ENCODE measurements around the gene SYT12. TPM values are rescaled to one million over a fixed set of nuclear protein-coding genes. Genes with fewer than 3 reads are reported as not detected.

The SYT12 gene
- polyA plus RNA-seq, 1 donor from 2014 or later, result 2.3 TPM

DNA sequence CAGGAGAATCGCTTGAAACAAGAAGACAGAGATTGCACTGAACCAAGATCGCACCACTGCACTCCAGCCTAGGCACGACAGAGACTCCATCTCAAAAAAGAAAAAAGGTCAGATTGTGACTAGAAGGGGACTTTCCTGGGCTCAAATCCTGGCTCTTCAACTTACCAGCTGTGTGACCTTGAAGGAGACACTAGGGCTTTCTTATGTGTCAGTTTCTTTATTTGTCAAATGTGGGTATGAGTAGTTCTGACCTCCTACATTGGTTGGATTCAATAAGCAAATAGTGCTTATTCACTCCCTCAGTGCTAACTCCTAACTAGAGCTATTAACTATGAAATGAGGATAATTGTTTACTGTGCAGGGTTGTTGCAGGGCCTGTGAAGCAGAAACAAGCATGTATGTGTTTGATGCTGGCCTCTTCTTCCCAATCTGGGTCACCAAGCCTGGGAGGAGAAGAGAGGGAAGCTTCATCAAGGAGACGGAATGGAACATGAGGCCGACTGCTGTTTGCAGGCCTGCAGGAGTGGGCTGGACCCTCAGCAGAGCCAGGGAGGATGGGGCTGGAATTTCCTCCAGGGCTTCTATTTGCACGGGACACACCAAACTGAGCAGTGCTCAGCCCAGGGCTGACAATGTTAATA, 56.3 kb downstream of the SYT12 start:
- Histone ChIP-seq H3K9me2 (ENCODE audit: insufficient read depth, low read length) (no peaks in the 10 kb centered on the region), H3K36me3 (ENCODE audit: insufficient read depth, low read length) (no peaks in the 10 kb centered on the region), H4K20me1 (ENCODE audit: insufficient read depth) (no peaks in the 10 kb centered on the region), H3K27me3 (ENCODE audit: insufficient read depth, low read depth, low read length) (no peaks in the 10 kb centered on the region), H3K9ac (ENCODE audit: low read length) (no peak overlapping the region), H3K79me2 (replicated peaks; ENCODE audit: insufficient read depth, low read length) (no peaks in the 10 kb centered on the region), H3K9me3 (ENCODE audit: low read length) (no peaks in the 10 kb centered on the region), H3K4me3 (ENCODE audit: low read length) (no peak overlapping the region), H3F3A (ENCODE audit: insufficient read depth, low read length, poor library complexity, severe bottlenecking) (no peaks in the 10 kb centered on the region), H3K27ac (ENCODE audit: low read length) (no peak overlapping the region), H3K4me2 (ENCODE audit: low read length) (no peak overlapping the region), H2AFZ (ENCODE audit: low read depth, low read length) (no peak overlapping the region)
- no peak for TF ChIP-seq POLR2AphosphoS5 (IDR thresholded peaks at IDR 0.05)
- TF ChIP-seq EZH2 (IDR thresholded peaks at IDR 0.05; ENCODE audit: borderline replicate concordance, insufficient read depth, low read length, poor library complexity, severe bottlenecking), result no peak
- no peak for TF ChIP-seq EP300 (conservative IDR thresholded peaks at IDR 0.05; ENCODE audit: poor library complexity, severe bottlenecking)

DNA sequence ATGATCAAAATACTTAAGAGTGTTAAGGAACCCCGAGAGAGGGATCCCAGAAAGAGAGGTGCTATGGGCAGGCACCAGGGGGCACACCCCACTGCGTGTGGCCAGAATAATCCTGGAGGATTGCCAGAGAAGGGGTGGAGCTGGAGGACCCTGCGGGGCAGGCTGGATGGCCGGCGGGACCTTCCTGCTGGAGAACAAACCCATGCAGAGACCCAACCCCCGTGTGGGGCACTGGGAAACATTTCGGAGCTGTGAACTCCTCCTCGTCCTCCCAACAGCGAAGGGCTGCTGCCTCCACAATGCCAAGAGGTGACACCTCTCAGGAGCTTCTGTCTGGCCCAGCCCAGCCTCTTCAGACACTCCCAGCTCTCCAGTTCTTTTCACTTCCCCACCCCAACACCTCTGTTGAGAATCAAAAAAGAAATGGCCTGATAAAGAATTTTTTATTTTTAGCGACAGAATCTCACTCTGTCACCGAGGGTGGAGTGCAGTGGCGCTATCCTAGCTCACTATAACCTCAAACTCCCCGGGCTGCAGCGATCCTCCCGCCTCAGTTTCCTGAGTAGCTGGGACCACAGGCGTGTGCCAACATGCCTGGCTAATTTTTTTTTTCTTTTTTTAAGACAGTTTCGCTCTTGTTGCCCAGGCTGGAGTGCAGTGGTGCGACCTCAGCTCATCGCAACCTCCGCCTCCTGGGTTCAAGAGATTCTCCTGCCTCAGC, 59.3 kb downstream of the SYT12 start:
- Histone ChIP-seq H3K9me3 (ENCODE audit: low read length) (no peaks in the 10 kb centered on the region), H2AFZ (ENCODE audit: low read depth, low read length) (no peak overlapping the region), H3K4me2 (ENCODE audit: low read length) (no peak overlapping the region)

More for the DNA sequence above, 59.3 kb downstream of the SYT12 start:
- TF ChIP-seq POLR2AphosphoS5 (IDR thresholded peaks at IDR 0.05), result no peak
- TF ChIP-seq TAF1 (IDR thresholded peaks at IDR 0.05; ENCODE audit: low read depth), result no peak
- no peak for TF ChIP-seq EZH2 (IDR thresholded peaks at IDR 0.05; ENCODE audit: borderline replicate concordance, insufficient read depth, low read length, poor library complexity, severe bottlenecking)
- TF ChIP-seq, protein P1, sequence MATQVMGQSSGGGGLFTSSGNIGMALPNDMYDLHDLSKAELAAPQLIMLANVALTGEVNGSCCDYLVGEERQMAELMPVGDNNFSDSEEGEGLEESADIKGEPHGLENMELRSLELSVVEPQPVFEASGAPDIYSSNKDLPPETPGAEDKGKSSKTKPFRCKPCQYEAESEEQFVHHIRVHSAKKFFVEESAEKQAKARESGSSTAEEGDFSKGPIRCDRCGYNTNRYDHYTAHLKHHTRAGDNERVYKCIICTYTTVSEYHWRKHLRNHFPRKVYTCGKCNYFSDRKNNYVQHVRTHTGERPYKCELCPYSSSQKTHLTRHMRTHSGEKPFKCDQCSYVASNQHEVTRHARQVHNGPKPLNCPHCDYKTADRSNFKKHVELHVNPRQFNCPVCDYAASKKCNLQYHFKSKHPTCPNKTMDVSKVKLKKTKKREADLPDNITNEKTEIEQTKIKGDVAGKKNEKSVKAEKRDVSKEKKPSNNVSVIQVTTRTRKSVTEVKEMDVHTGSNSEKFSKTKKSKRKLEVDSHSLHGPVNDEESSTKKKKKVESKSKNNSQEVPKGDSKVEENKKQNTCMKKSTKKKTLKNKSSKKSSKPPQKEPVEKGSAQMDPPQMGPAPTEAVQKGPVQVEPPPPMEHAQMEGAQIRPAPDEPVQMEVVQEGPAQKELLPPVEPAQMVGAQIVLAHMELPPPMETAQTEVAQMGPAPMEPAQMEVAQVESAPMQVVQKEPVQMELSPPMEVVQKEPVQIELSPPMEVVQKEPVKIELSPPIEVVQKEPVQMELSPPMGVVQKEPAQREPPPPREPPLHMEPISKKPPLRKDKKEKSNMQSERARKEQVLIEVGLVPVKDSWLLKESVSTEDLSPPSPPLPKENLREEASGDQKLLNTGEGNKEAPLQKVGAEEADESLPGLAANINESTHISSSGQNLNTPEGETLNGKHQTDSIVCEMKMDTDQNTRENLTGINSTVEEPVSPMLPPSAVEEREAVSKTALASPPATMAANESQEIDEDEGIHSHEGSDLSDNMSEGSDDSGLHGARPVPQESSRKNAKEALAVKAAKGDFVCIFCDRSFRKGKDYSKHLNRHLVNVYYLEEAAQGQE (IDR thresholded peaks at IDR 0.05; ENCODE audit: borderline replicate concordance), result no peak
- TF ChIP-seq SMC3 (conservative IDR thresholded peaks at IDR 0.05; ENCODE audit: poor library complexity), result no peak
- TF ChIP-seq, protein P2, sequence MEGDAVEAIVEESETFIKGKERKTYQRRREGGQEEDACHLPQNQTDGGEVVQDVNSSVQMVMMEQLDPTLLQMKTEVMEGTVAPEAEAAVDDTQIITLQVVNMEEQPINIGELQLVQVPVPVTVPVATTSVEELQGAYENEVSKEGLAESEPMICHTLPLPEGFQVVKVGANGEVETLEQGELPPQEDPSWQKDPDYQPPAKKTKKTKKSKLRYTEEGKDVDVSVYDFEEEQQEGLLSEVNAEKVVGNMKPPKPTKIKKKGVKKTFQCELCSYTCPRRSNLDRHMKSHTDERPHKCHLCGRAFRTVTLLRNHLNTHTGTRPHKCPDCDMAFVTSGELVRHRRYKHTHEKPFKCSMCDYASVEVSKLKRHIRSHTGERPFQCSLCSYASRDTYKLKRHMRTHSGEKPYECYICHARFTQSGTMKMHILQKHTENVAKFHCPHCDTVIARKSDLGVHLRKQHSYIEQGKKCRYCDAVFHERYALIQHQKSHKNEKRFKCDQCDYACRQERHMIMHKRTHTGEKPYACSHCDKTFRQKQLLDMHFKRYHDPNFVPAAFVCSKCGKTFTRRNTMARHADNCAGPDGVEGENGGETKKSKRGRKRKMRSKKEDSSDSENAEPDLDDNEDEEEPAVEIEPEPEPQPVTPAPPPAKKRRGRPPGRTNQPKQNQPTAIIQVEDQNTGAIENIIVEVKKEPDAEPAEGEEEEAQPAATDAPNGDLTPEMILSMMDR (IDR thresholded peaks at IDR 0.05; ENCODE audit: poor library complexity, severe bottlenecking), result no peak
- TF ChIP-seq RAD21 (conservative IDR thresholded peaks at IDR 0.05), result no peak
- no peak for TF ChIP-seq MXI1 (conservative IDR thresholded peaks at IDR 0.05; ENCODE audit: poor library complexity, severe bottlenecking)
- TF ChIP-seq EP300 (conservative IDR thresholded peaks at IDR 0.05; ENCODE audit: poor library complexity, severe bottlenecking), result no peak
- Histone ChIP-seq H3K9ac (ENCODE audit: low read length) (no peak overlapping the region), H3K27me3 (ENCODE audit: insufficient read depth, low read depth, low read length) (no peaks in the 10 kb centered on the region), H4K20me1 (ENCODE audit: insufficient read depth) (no peaks in the 10 kb centered on the region), H3K9me2 (ENCODE audit: insufficient read depth, low read length) (no peaks in the 10 kb centered on the region), H3F3A (ENCODE audit: insufficient read depth, low read length, poor library complexity, severe bottlenecking) (no peaks in the 10 kb centered on the region), H3K79me2 (replicated peaks; ENCODE audit: insufficient read depth, low read length) (no peaks in the 10 kb centered on the region), H3K4me3 (ENCODE audit: low read length) (no peak overlapping the region), H3K36me3 (ENCODE audit: insufficient read depth, low read length) (no peaks in the 10 kb centered on the region), H3K27ac (ENCODE audit: low read length) (no peak overlapping the region)

Measured in neural cell (in vitro differentiated cells).